GM21723 (cell line): ENCODE results near the gene TEX2.
"Not testable (repeated sequence)": the region's sequence is repeated elsewhere in the genome, so short reads cannot be mapped to it uniquely, and the experiment has no call there.

Source experiments
- ATAC-seq: cut with Tn5 transposase; IDR thresholded peaks from one replicate; pipeline ENCODE4 v1.9.1; 2021; ENCODE audit warnings: mild to moderate bottlenecking, moderate library complexity; ENCODE audit not compliant: unreplicated experiment

The TEX2 gene

GRCh38 chr17:64186171-64187092 lies 76.6 kb downstream of the TEX2 start:
- no peak for ATAC-seq

GRCh38 chr17:64185557-64185956 lies 77.5 kb downstream of the TEX2 start:
- not testable (repeated sequence) for ATAC-seq

- no peak for ATAC-seq
Measured at GRCh38 chr17:64185101-64185500, 78.0 kb downstream of the TEX2 start.

DNA sequence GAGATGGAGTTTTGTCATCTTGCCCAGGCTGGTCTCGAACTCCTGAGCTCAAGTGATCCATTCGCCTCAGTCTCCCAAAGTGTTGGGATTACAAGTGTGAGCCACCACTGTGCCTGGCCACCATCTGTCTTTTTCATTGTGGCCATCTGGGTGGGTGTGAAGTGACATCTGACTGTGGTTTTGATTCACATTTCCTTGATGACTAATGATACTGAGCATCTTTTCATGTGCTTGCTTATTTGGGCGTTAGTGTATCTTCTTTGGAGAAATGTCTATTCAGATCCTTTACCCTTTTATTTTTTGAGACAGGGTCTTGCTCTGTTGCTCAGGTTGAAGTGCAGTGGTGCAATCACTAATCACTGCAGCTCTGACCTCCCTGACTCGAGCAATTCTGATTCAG lies 79.2 kb downstream of the TEX2 start:
- ATAC-seq = no peak

DNA sequence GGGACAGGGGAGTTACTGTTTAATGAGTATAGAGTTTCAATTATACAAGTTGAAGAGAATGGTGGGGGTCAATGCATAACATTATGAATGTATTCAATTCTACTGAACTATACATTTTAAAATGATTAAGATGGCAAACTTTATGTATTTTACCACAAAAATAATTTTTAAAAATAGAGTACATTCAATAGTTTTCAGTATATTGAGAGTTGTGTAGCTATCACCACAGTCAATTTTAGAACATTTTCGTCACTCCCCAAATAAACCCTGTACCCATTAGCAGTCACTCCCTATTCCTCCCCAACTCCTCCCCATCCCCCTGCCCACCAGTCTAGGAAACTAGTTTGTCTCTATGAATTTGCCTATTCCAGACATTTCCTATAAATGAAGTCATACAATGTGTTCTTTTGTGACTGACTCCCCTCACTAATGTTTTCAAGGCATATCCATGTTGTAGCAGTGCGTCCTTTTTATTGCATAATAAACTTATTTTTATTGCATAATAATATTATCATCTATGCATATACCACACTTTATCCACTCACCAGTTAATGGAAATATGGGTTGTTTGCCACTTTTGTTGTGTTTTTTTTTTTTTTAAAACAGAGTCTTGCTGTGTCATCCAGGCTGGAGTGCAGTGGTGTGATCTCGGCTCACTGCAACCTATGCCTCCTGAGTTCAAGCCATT lies 80.6 kb downstream of the TEX2 start:
- no peak for ATAC-seq

GRCh38 chr17:64180089-64181073 lies 82.7 kb downstream of the TEX2 start:
- ATAC-seq = no peak

GRCh38 chr17:64179024-64179423 lies 84.0 kb downstream of the TEX2 start:
- not testable (repeated sequence) for ATAC-seq

GRCh38 chr17:64178011-64178825 lies 84.8 kb downstream of the TEX2 start:
- no peak for ATAC-seq

DNA sequence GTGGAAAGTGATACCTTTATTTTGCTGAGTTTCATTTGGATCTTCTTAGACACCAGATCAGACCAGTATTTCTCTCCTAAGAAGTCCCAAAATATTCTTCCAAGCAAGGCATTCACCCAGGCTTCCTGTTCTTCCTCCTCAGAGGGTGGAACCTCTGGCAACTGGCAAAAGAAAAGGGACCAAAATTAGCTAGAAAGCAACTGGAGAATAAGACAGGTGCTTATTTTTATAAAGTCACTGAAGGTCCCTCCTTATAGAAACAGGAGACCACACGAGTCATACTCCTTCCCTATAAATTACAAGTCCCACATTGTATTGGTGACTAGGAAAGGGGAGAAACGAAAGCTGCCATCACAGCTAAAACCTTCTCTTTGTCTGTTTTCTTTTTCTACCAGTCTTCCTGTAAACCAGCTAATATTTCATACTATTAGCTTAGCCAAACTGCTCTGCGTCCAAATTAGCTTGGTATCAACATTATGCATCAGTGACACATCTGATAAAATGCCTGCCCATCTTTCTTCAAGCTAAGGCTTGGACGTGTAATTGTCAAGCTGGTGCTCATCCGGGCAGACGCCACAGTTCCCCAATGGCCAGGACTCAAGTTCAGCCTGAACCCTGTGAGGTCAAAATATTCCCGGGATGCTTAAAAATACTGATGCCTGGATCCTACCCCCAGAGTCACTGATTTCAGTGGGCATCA lies 85.6 kb downstream of the TEX2 start:
- ATAC-seq = no peak

DNA sequence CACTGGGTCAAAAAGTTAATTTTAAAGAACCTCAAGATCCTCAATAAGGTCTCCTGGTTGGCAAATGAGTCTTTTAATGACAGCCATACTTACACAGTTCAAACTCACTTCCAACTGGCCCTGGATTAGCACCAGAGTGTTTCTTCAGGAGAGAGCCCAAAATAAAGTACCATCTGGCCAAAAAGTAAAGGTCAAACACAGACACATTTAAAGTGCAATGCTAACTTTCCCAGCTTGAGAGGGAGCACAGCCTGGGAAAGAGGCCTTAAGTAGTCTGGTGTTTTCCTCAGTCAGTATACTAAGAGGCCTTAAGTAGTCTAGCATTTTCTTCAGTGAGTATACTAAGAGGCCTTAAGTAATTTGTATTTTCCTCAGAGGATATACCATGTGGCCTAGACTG lies 86.5 kb downstream of the TEX2 start:
- ATAC-seq = no peak

DNA sequence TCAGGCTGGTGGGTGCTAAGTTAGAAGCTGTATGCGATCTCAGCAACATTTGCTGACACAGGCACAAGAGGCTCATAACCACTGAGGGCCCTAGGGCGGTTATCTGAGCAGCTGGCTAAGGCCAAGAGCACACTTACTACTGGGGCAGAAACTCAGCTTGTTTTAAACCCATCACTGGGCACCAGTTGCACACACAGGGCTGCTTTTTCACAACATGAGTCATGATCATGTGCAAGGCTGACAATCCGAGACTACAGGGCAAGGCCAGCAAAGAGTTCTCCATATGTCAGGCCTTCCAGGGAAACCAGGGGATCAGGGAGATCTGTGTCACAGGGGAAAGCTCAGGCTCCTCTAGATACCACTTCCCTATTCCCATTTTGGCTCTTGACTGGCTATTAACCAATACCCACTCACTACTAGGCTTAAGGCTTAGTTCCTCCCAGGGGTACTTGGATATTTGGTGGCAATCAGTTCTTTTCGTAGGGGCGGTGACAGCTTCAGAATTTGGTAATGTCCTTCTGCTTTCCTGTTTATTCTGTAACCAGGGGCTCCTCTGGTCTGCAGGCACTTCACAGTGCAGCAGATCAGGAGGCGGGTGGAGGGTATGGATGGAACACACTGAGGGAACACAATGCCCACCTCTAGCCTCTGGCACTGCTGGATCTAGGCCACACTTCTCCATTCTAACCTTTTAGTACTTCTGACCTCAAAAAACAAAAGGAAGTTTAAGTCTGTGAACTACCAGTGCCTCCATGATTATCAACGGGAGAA lies 88.2 kb downstream of the TEX2 start:
- no peak for ATAC-seq

GRCh38 chr17:64173646-64174045 lies 89.4 kb downstream of the TEX2 start:
- ATAC-seq = no peak

GRCh38 chr17:64172510-64172909 lies 90.5 kb downstream of the TEX2 start:
- ATAC-seq = no peak

GRCh38 chr17:64171041-64171440 lies 92.0 kb downstream of the TEX2 start:
- no peak for ATAC-seq

DNA sequence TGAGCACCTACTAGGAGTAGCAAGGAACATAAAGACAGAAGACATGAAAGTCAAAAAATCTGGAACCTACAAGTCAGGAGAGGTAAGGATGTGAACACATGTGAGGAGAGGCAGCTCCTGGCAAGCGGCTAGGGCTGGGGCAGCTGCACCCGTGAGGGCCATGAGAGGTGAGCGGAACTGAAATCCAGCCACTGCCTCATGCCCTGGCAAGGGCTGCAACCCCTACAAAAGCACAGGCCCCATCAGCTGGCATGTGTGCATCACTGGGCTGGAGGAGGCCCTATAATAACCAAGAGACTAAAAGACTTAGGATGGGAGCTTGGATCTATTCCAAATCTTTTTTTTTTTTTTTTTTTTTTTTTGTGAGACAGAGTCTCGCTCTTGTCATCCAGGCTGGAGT lies 92.8 kb downstream of the TEX2 start:
- no peak for ATAC-seq

DNA sequence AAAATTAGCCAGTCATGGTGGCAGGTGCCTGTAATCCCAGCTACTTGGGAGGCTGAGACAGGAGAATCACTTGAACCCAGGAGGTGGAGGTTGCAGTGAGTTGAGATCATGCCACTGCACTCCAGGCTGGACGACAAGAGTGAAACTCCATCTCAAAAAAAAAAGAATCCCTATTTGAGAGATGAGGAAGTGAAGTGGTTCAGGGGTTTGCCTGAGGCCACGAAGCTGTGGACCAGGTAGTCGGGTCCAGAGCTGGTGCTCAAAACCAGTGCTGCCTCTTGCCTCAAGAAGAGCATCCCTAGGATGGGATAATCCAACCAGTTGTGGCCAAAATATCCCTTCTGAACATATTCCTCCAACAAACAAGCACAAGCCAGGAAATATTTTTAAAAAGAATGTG lies 95.4 kb downstream of the TEX2 start:
- ATAC-seq = not testable (repeated sequence)

DNA sequence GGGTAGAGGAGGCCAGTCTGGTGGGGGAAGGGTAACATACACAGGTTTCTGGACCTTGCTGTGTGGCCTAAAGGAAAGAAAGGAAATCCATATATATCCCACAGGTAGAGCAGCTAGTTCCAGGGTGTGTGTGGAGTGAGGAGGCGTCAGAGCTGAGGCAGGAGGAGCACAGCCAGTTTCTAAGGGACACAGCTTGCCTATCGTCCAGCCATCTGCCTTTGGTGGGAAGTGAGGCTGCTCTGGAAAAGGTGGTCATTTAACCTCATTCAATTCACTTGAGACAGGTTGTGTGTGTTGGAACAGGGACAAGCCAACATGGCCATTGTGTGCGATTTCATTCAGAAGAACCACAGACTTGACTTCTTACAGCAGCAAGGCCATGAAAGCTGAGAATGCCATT lies 96.2 kb downstream of the TEX2 start:
- ATAC-seq = no peak

GRCh38 chr17:64165347-64165746 lies 97.7 kb downstream of the TEX2 start:
- no peak for ATAC-seq
